Trophoblast cell (in vitro differentiated cells and primary cell): Measurements from ENCODE around the gene APOL2.
A peak's percentile ranks its signal among the peaks of the same experiment; 100 is the strongest.
"Not testable (repeated sequence)": the region's sequence is repeated elsewhere in the genome, so short reads cannot be mapped to it uniquely, and the experiment has no call there.

ENCODE experiments used
- DNase-seq, 2 donors: peaks; one replicate each; pipeline ENCODE4 v3.0.0-alpha.2; 2016
- H2AFZ ChIP-seq: 2 replicates; pipeline ENCODE4 v1.6.1; 2013; ENCODE audit warnings: low read length, moderate library complexity, mild to moderate bottlenecking; ENCODE audit not compliant: insufficient read depth, poor library complexity
- H2AK5ac ChIP-seq: 2 replicates; pipeline ENCODE4 v1.6.1; 2013; ENCODE audit warnings: mild to moderate bottlenecking, low read length
- H2BK120ac ChIP-seq: 2 replicates; pipeline ENCODE4 v1.6.1; 2013; ENCODE audit warnings: low read length, mild to moderate bottlenecking, moderate library complexity; ENCODE audit not compliant: insufficient read depth, poor library complexity
- H2BK12ac ChIP-seq: 2 replicates; pipeline ENCODE4 v1.6.1; 2013; ENCODE audit warnings: mild to moderate bottlenecking, low read length, moderate library complexity
- H2BK5ac ChIP-seq: 2 replicates; pipeline ENCODE4 v1.6.1; 2013; ENCODE audit warnings: low read length, low read depth, moderate library complexity, mild to moderate bottlenecking; ENCODE audit not compliant: poor library complexity
- H3K14ac ChIP-seq: 2 replicates; pipeline ENCODE4 v1.6.1; 2013; ENCODE audit warnings: mild to moderate bottlenecking, low read length
- H3K18ac ChIP-seq: 2 replicates; pipeline ENCODE4 v1.6.1; 2013; ENCODE audit warnings: mild to moderate bottlenecking, low read length
- H3K23ac ChIP-seq: 2 replicates; pipeline ENCODE4 v1.6.1; 2013; ENCODE audit warnings: low read length
- H3K27ac ChIP-seq: 2 replicates; pipeline ENCODE4 v1.5.1; 2013; ENCODE audit warnings: low read depth, mild to moderate bottlenecking, inconsistent platforms, low read length, moderate library complexity
- H3K27me3 ChIP-seq: 2 replicates; pipeline ENCODE4 v1.6.1; 2013; ENCODE audit warnings: inconsistent platforms, mild to moderate bottlenecking, low read length, moderate library complexity; ENCODE audit not compliant: insufficient read depth
- H3K36me3 ChIP-seq, 2 experiments: 1 replicate in 1 of 2; 2 replicates in 1 of 2; pipeline ENCODE4 v1.6.1; 2013; ENCODE audit warnings: low read length in 2 of 2, mild to moderate bottlenecking in 2 of 2, moderate library complexity in 1 of 2; ENCODE audit not compliant: insufficient read depth in 2 of 2, control insufficient read depth in 1 of 2
- H3K4ac ChIP-seq: 2 replicates; pipeline ENCODE4 v1.6.1; 2013; ENCODE audit warnings: low read depth, mild to moderate bottlenecking, low read length, moderate library complexity
- H3K4me1 ChIP-seq, 2 experiments: 1 replicate in 1 of 2; 2 replicates in 1 of 2; pipeline ENCODE4 v1.6.1; 2013; ENCODE audit warnings: low read length in 2 of 2, mild to moderate bottlenecking in 2 of 2, moderate library complexity in 1 of 2; ENCODE audit not compliant: insufficient read depth in 2 of 2, control insufficient read depth in 1 of 2
- H3K4me2 ChIP-seq: 2 replicates; pipeline ENCODE4 v1.6.1; 2013; ENCODE audit warnings: inconsistent platforms, mild to moderate bottlenecking, low read length, moderate library complexity
- H3K4me3 ChIP-seq: 2 replicates; pipeline ENCODE4 v1.5.1; 2013; ENCODE audit warnings: mild to moderate bottlenecking, low read depth, low read length, inconsistent platforms
- H3K79me1 ChIP-seq: one replicate; pipeline ENCODE4 v1.6.1; 2013; ENCODE audit warnings: low read length
- H3K79me2 ChIP-seq: 2 replicates; pipeline ENCODE4 v1.6.1; 2013; ENCODE audit warnings: low read length, mild to moderate bottlenecking; ENCODE audit not compliant: control insufficient read depth, insufficient read depth, poor library complexity
- H3K9ac ChIP-seq: 2 replicates; pipeline ENCODE4 v1.6.1; 2013; ENCODE audit warnings: mild to moderate bottlenecking, low read length
- H3K9me3 ChIP-seq: 2 replicates; pipeline ENCODE4 v1.6.1; 2013; ENCODE audit warnings: low read depth, mild to moderate bottlenecking, control low read depth, inconsistent platforms, low read length; ENCODE audit not compliant: insufficient read depth
- H4K12ac ChIP-seq: 2 replicates; pipeline ENCODE4 v1.6.1; 2013; ENCODE audit warnings: low read depth, mild to moderate bottlenecking, low read length, moderate library complexity
- H4K8ac ChIP-seq: 2 replicates; pipeline ENCODE4 v1.6.1; 2013; ENCODE audit warnings: low read depth, mild to moderate bottlenecking, low read length, moderate library complexity
- H4K91ac ChIP-seq: one replicate; pipeline ENCODE4 v1.6.1; 2013; ENCODE audit warnings: low read depth, mild to moderate bottlenecking, low read length, moderate library complexity
- WGBS: extraction: QIAGEN DNeasy Blood & Tissue Kit; methylation state at CpG from one replicate; pipeline ENCODE4 v1.1.7; 2013; ENCODE audit warnings: missing lambda C conversion rate; ENCODE audit not compliant: insufficient read length, insufficient coverage; ENCODE audit errors: extremely low coverage; 5-methylcytosine and 5-hydroxymethylcytosine counted together

APOL2 gene

GRCh38 chr22:36277482-36278291, 38.4 kb upstream of the APOL2 start:
- H3K79me2 ChIP-seq, result no peaks in the 10 kb centered on the region
- H3K9ac ChIP-seq, result no peak overlapping the region
- H3K4me2 ChIP-seq, result no peak overlapping the region
- no peak overlapping the region for H3K27ac ChIP-seq
- no peaks in the 10 kb centered on the region for H3K79me1 ChIP-seq
- H3K23ac ChIP-seq, result no peak overlapping the region
- H2BK5ac ChIP-seq, result no peak overlapping the region
- WGBS, result no CpG with 5 or more reads among the region's 18 CpGs
- H2AK5ac ChIP-seq, result no peak overlapping the region
- H3K4ac ChIP-seq, result no peak overlapping the region
- no peak overlapping the region for H2AFZ ChIP-seq
- peak in 1 of 2 donors; percentile 54 for DNase-seq
- no peak overlapping the region for H4K91ac ChIP-seq
- H3K14ac ChIP-seq, result no peak overlapping the region
- no peak overlapping the region for H3K4me3 ChIP-seq
- no peaks in the 10 kb centered on the region for H3K27me3 ChIP-seq
- no peak overlapping the region for H2BK120ac ChIP-seq
- H4K8ac ChIP-seq, result no peak overlapping the region
- H3K36me3 ChIP-seq, result peaks cover 20 to 22% of the 10 kb centered on the region in 2 experiments
- no peak overlapping the region for H2BK12ac ChIP-seq
- H3K4me1 ChIP-seq, result no peaks in the 10 kb centered on the region
- H3K18ac ChIP-seq, result no peak overlapping the region
- H3K9me3 ChIP-seq, result no peaks in the 10 kb centered on the region
- H4K12ac ChIP-seq, result no peak overlapping the region

GRCh38 chr22:36274531-36274930, 35.2 kb upstream of the APOL2 start:
- no peak overlapping the region for H2AFZ ChIP-seq
- no peak overlapping the region for H4K8ac ChIP-seq
- no peak overlapping the region for H3K18ac ChIP-seq
- no peaks in the 10 kb centered on the region for H3K27me3 ChIP-seq
- no peak overlapping the region for H3K9ac ChIP-seq
- no peak overlapping the region for H3K4me2 ChIP-seq
- no peak overlapping the region for H4K12ac ChIP-seq
- H3K4me3 ChIP-seq, result no peak overlapping the region
- H2BK120ac ChIP-seq, result no peak overlapping the region
- no peak overlapping the region for H3K4ac ChIP-seq
- WGBS, result no CpG with 5 or more reads among the region's 5 CpGs
- H2BK5ac ChIP-seq, result no peak overlapping the region
- no peak overlapping the region for H2AK5ac ChIP-seq
- H3K79me1 ChIP-seq, result no peaks in the 10 kb centered on the region
- no peak overlapping the region for H3K27ac ChIP-seq
- no peaks in the 10 kb centered on the region for H3K9me3 ChIP-seq
- H3K79me2 ChIP-seq, result no peaks in the 10 kb centered on the region
- no peak overlapping the region for H3K23ac ChIP-seq
- no peaks in the 10 kb centered on the region for H3K36me3 ChIP-seq
- H4K91ac ChIP-seq, result no peak overlapping the region
- DNase-seq, result no peak
- H3K14ac ChIP-seq, result no peak overlapping the region
- H3K4me1 ChIP-seq, result peaks cover 3 to 4% of the 10 kb centered on the region in 2 experiments
- H2BK12ac ChIP-seq, result no peak overlapping the region

GRCh38 chr22:36271951-36272350, 32.6 kb upstream of the APOL2 start:
- H3K36me3 ChIP-seq, H4K8ac ChIP-seq, H3K9me3 ChIP-seq, H3K79me2 ChIP-seq, H3K4me3 ChIP-seq, H3K27ac ChIP-seq, H3K18ac ChIP-seq, H3K4ac ChIP-seq, H2BK12ac ChIP-seq, H3K4me2 ChIP-seq, H3K9ac ChIP-seq, H3K14ac ChIP-seq, H4K91ac ChIP-seq, H3K4me1 ChIP-seq, H3K27me3 ChIP-seq, H3K23ac ChIP-seq, H2AK5ac ChIP-seq, H2BK5ac ChIP-seq, H3K79me1 ChIP-seq, H2BK120ac ChIP-seq, H2AFZ ChIP-seq, H4K12ac ChIP-seq, DNase-seq: not testable (repeated sequence)
- WGBS, result no CpG with 5 or more reads among the region's 5 CpGs

GRCh38 chr22:36271231-36271630, 31.9 kb upstream of the APOL2 start:
- H3K27me3 ChIP-seq, H3K4me2 ChIP-seq, H3K79me1 ChIP-seq, H3K23ac ChIP-seq, H3K36me3 ChIP-seq, H3K79me2 ChIP-seq, H2BK12ac ChIP-seq, H3K9me3 ChIP-seq, DNase-seq, H3K4ac ChIP-seq, H4K8ac ChIP-seq, H3K4me1 ChIP-seq, H4K12ac ChIP-seq, H2AK5ac ChIP-seq, H2BK5ac ChIP-seq, H2AFZ ChIP-seq, H3K14ac ChIP-seq, H3K4me3 ChIP-seq: not testable (repeated sequence)
- H3K18ac ChIP-seq, result peak overlapping the region; percentile 11
- peak overlapping the region; percentile 30 for H4K91ac ChIP-seq
- H3K9ac ChIP-seq, result peak overlapping the region; percentile 34
- peak overlapping the region; percentile 50 for H3K27ac ChIP-seq
- WGBS, result no CpG with 5 or more reads among the region's 7 CpGs
- H2BK120ac ChIP-seq, result peak overlapping the region; percentile 2
